ENCODE measurements around the gene FLT3LG. TPM values are rescaled to one million over a fixed set of nuclear protein-coding genes. Genes with fewer than 3 reads are reported as not detected.

FLT3LG gene
- total and polyA plus RNA-seq, 2 of the 8 experiments (the other 6 are each of a cell fraction or from before 2014, with no cell fraction given): 1.6 to 3.2 TPM

GRCh38 chr19:49447485-49448431, 26.3 kb upstream of the FLT3LG start:
- POLR2A ChIA-PET (ENCODE audit: partially characterized antibody): interaction anchor here (0.6 to 2.3 kb wide), 14 partner anchors 11 to 237 kb away, joined by 3 to 11 read pairs (median 4); partner anchors contain the start of genes FLT3LG and RPS11
- Histone ChIP-seq H3K9ac (replicated peaks in 1 of 4; ENCODE audit: extremely low read depth in 1 of 4, low read depth in 3 of 4, low read length in 3 of 4) (peak overlapping the region in 1 of 4 experiments; percentile 4; a peak in 2 of 7 replicates), H3K79me2 (ENCODE audit: control insufficient read depth in 1 of 2, insufficient read depth in 2 of 2, low read length in 2 of 2) (peaks cover 0 to 14% of the 10 kb centered on the region in 2 experiments; a peak in 2 of 4 replicates), H3K23me2 (ENCODE audit: low read depth, low read length) (peaks cover 5% of the 10 kb centered on the region), H3K4me3 (ENCODE audit: extremely low read depth in 1 of 4, insufficient read depth in 2 of 4, low read depth in 3 of 4, low read length in 4 of 4) (no peak overlapping the region), H3K27me3 (replicated peaks in 1 of 4; ENCODE audit: control insufficient read depth in 3 of 4, extremely low read depth in 1 of 4, insufficient read depth in 3 of 4, low read length in 3 of 4) (no peaks in the 10 kb centered on the region), H2AFZ (ENCODE audit: low read length) (no peak overlapping the region), H3K27ac (ENCODE audit: low read depth, low read length) (no peak overlapping the region), H3K18ac (ENCODE audit: extremely low read depth, low read length) (no peak overlapping the region), H3K4me1 (replicated peaks in 1 of 4; ENCODE audit: control insufficient read depth in 3 of 4, insufficient read depth in 4 of 4, low read length in 3 of 4) (peaks cover 0 to 14% (median 10%) of the 10 kb centered on the region in 4 experiments; a peak in 6 of 7 replicates), H2AK5ac (ENCODE audit: low read depth, low read length) (no peak overlapping the region), H3K36me3 (ENCODE audit: control insufficient read depth in 2 of 4, insufficient read depth in 4 of 4, low read length in 3 of 4) (peaks cover 11 to 17% (median 12%) of the 10 kb centered on the region in 4 experiments; a peak in 6 of 8 replicates), H2BK120ac (replicated peaks; ENCODE audit: low read depth, low read length) (no peak overlapping the region), H3K23ac (ENCODE audit: insufficient read length) (no peak overlapping the region), H3K4ac (replicated peaks; ENCODE audit: insufficient read length, low read depth, low read length) (no peak overlapping the region), H3K14ac (ENCODE audit: insufficient read length) (no peak overlapping the region), H2BK20ac (ENCODE audit: low read length) (no peak overlapping the region), H3K56ac (replicated peaks; ENCODE audit: insufficient read length, low read depth, low read length) (no peak overlapping the region), H3K9me3 (ENCODE audit: insufficient read depth in 2 of 2, low read depth in 1 of 2, low read length in 1 of 2) (no peaks in the 10 kb centered on the region), H3K4me2 (ENCODE audit: insufficient read depth in 1 of 2, low read depth in 2 of 2, low read length in 2 of 2) (peak overlapping the region in 1 of 2 experiments; percentile 24; a peak in 2 of 4 replicates), H4K91ac (replicated peaks; ENCODE audit: insufficient read length, low read length) (no peak overlapping the region), H2BK15ac (ENCODE audit: low read length) (no peak overlapping the region), H2BK12ac (ENCODE audit: low read depth, low read length) (no peak overlapping the region), H4K20me1 (replicated peaks in 1 of 2; ENCODE audit: control insufficient read depth in 1 of 2, insufficient read depth in 2 of 2, low read length in 2 of 2) (peaks cover 9 to 15% of the 10 kb centered on the region in 2 experiments), H4K8ac (ENCODE audit: extremely low read depth, insufficient read depth, low read length) (peak overlapping the region; percentile 38), H3K79me1 (ENCODE audit: low read depth, low read length) (peaks cover 2% of the 10 kb centered on the region), H2BK5ac (ENCODE audit: low read depth, low read length) (0 out of 2 replicates have a peak overlapping the region, but pooled peaks have one; percentile 35), H4K5ac (ENCODE audit: insufficient read length, low read depth, low read length) (no peak overlapping the region)
- FAIRE-seq (no peak), DNase-seq (ENCODE audit: low read depth in 1 of 2, low spot score in 2 of 2) (peak; percentile 75 to 92)
- CTCF ChIA-PET (ENCODE audit: partially characterized antibody): interaction anchor here (0.6 to 7.9 kb wide), 12 partner anchors 18 to 569 kb away, joined by 3 to 88 read pairs (median 3); no protein-coding TSS in a partner anchor
- 81% methylated on average over 28 of the region's 32 CpGs; no CpG with 5 or more reads in 1 of the 2 experiments for WGBS, 2 experiments (ENCODE audit: extremely low coverage in 1 of 2, insufficient coverage in 1 of 2, insufficient read length in 1 of 2, insufficient replicate concordance in 2 of 2, low coverage in 1 of 2, low lambda C conversion rate in 2 of 2, missing lambda C conversion rate in 1 of 2)
- no peak for TF ChIP-seq E2F6 (IDR thresholded peaks at IDR 0.05)
- peak; percentile 48; the same call in 1 of the 2 replicates for TF ChIP-seq SP1 (IDR thresholded peaks at IDR 0.05; ENCODE audit: low read depth, low read length)

Measured in H1 (cell line).